NCI-H226 (cell line): ENCODE data around the gene TMEM184B.

Experiments used
- DNase-seq: peaks from one replicate; pipeline ENCODE4 v3.0.0-alpha.2; 2015

Gene TMEM184B

GRCh38 chr22:38221407-38221806, 51.4 kb downstream of the TMEM184B start:
- no peak for DNase-seq

GRCh38 chr22:38220653-38221386, 52.0 kb downstream of the TMEM184B start:
- no peak for DNase-seq

- no peak for DNase-seq
Measured at GRCh38 chr22:38220163-38220562, 52.6 kb downstream of the TMEM184B start.

- no peak for DNase-seq
Measured at GRCh38 chr22:38219632-38220031, 53.2 kb downstream of the TMEM184B start.

- peak; percentile 84 for DNase-seq
Measured at GRCh38 chr22:38218661-38219622, 53.9 kb downstream of the TMEM184B start.

- DNase-seq = no peak
Measured at GRCh38 chr22:38215156-38216038, 57.4 kb downstream of the TMEM184B start.

GRCh38 chr22:38214302-38215056, 58.3 kb downstream of the TMEM184B start:
- DNase-seq = no peak

- DNase-seq = no peak
Measured at GRCh38 chr22:38213990-38214301, 58.9 kb downstream of the TMEM184B start.

GRCh38 chr22:38213319-38213989, 59.4 kb downstream of the TMEM184B start:
- no peak for DNase-seq

- DNase-seq = no peak
Measured at GRCh38 chr22:38212442-38212841, 60.4 kb downstream of the TMEM184B start.

GRCh38 chr22:38211556-38211955, 61.3 kb downstream of the TMEM184B start:
- no peak for DNase-seq

- no peak for DNase-seq
Measured at GRCh38 chr22:38208551-38208968, 64.2 kb downstream of the TMEM184B start.

- DNase-seq = no peak
Measured at GRCh38 chr22:38207898-38208432, 64.8 kb downstream of the TMEM184B start.

- DNase-seq = no peak
Measured at GRCh38 chr22:38205261-38206128, 67.3 kb downstream of the TMEM184B start.

- DNase-seq = no peak
Measured at GRCh38 chr22:38204784-38205183, 68.0 kb downstream of the TMEM184B start.

- no peak for DNase-seq
Measured at GRCh38 chr22:38203855-38204514, 68.8 kb downstream of the TMEM184B start.

- DNase-seq = peak; percentile 34
Measured at GRCh38 chr22:38203090-38203810, 69.6 kb downstream of the TMEM184B start.

GRCh38 chr22:38202437-38203089, 70.2 kb downstream of the TMEM184B start:
- DNase-seq = peak; percentile 42
